HUES6 (cell line): ENCODE data around the gene NSUN3.

Source experiments
- H3K27ac ChIP-seq: 2 replicates; pipeline ENCODE4 v1.7.0; 2013; ENCODE audit warnings: low read depth, mild to moderate bottlenecking, low read length, inconsistent platforms
- H3K27me3 ChIP-seq: 2 replicates; pipeline ENCODE4 v1.6.1; 2013; ENCODE audit warnings: low read length; ENCODE audit not compliant: control insufficient read depth, insufficient read depth
- H3K36me3 ChIP-seq: 2 replicates; pipeline ENCODE4 v1.6.1; 2013; ENCODE audit warnings: low read length; ENCODE audit not compliant: control insufficient read depth, insufficient read depth
- H3K4me1 ChIP-seq: 2 replicates; pipeline ENCODE4 v1.6.1; 2013; ENCODE audit warnings: low read length; ENCODE audit not compliant: control insufficient read depth, insufficient read depth
- H3K4me3 ChIP-seq: 2 replicates; pipeline ENCODE4 v1.5.1; 2013; ENCODE audit warnings: low read depth, low read length
- H3K9ac ChIP-seq: one replicate; pipeline ENCODE4 v1.6.1; 2013; ENCODE audit warnings: mild to moderate bottlenecking, low read length
- H3K9me3 ChIP-seq: 2 replicates; pipeline ENCODE4 v1.6.1; 2013; ENCODE audit warnings: low read depth, low read length; ENCODE audit not compliant: control insufficient read depth, insufficient read depth

Gene NSUN3

GRCh38 chr3:94130690-94131089 lies 67.8 kb downstream of the NSUN3 start:
- H3K36me3 ChIP-seq, result no peaks in the 10 kb centered on the region

GRCh38 chr3:94132777-94133176 lies 69.9 kb downstream of the NSUN3 start:
- Histone ChIP-seq H3K27me3 (no peaks in the 10 kb centered on the region), H3K27ac (no peak overlapping the region), H3K9me3 (no peaks in the 10 kb centered on the region), H3K4me1 (peaks cover 3% of the 10 kb centered on the region; the same call in 1 of the 2 replicates), H3K4me3 (no peak overlapping the region), H3K9ac (no peak overlapping the region), H3K36me3 (no peaks in the 10 kb centered on the region)

More at GRCh38 chr3:94130690-94131089, 67.8 kb downstream of the NSUN3 start:
- no peaks in the 10 kb centered on the region for H3K27me3 ChIP-seq
- no peak overlapping the region for H3K9ac ChIP-seq
- H3K27ac ChIP-seq, result no peak overlapping the region
- H3K4me1 ChIP-seq, result peaks cover 3% of the 10 kb centered on the region; the same call in 1 of the 2 replicates
- H3K9me3 ChIP-seq, result no peaks in the 10 kb centered on the region
- no peak overlapping the region for H3K4me3 ChIP-seq

- no peak overlapping the region for H3K4me3 ChIP-seq
- no peak overlapping the region for H3K27ac ChIP-seq
- H3K9me3 ChIP-seq, result no peaks in the 10 kb centered on the region
- H3K4me1 ChIP-seq, result peaks cover 3% of the 10 kb centered on the region; the same call in 1 of the 2 replicates
- H3K27me3 ChIP-seq, result no peaks in the 10 kb centered on the region
- no peaks in the 10 kb centered on the region for H3K36me3 ChIP-seq
- H3K9ac ChIP-seq, result no peak overlapping the region
Measured at GRCh38 chr3:94136133-94136532, 73.3 kb downstream of the NSUN3 start.

- Histone ChIP-seq H3K27ac (no peak overlapping the region), H3K9me3 (no peaks in the 10 kb centered on the region), H3K9ac (no peak overlapping the region), H3K27me3 (no peaks in the 10 kb centered on the region), H3K36me3 (no peaks in the 10 kb centered on the region), H3K4me3 (no peak overlapping the region), H3K4me1 (peaks cover 3% of the 10 kb centered on the region; the same call in 1 of the 2 replicates)
Measured at GRCh38 chr3:94137377-94137776, 74.5 kb downstream of the NSUN3 start.

- Histone ChIP-seq H3K9ac (no peak overlapping the region), H3K36me3 (no peaks in the 10 kb centered on the region), H3K4me1 (peaks cover 18% of the 10 kb centered on the region; the same call in 1 of the 2 replicates), H3K4me3 (no peak overlapping the region), H3K9me3 (no peaks in the 10 kb centered on the region; the same call in 1 of the 2 replicates), H3K27me3 (no peaks in the 10 kb centered on the region), H3K27ac (no peak overlapping the region)
Measured at GRCh38 chr3:94146455-94146854, 83.6 kb downstream of the NSUN3 start.

GRCh38 chr3:94147012-94147411 lies 84.2 kb downstream of the NSUN3 start:
- Histone ChIP-seq H3K9ac (no peak overlapping the region), H3K27me3 (no peaks in the 10 kb centered on the region), H3K27ac (no peak overlapping the region)

GRCh38 chr3:94150113-94150512 lies 87.3 kb downstream of the NSUN3 start:
- Histone ChIP-seq H3K9me3 (no peaks in the 10 kb centered on the region; the same call in 1 of the 2 replicates), H3K36me3 (no peaks in the 10 kb centered on the region), H3K27ac (no peak overlapping the region), H3K9ac (no peak overlapping the region), H3K4me1 (peaks cover 18% of the 10 kb centered on the region; the same call in 1 of the 2 replicates), H3K4me3 (no peak overlapping the region), H3K27me3 (no peaks in the 10 kb centered on the region)

More at GRCh38 chr3:94147012-94147411, 84.2 kb downstream of the NSUN3 start:
- peaks cover 18% of the 10 kb centered on the region; the same call in 1 of the 2 replicates for H3K4me1 ChIP-seq
- H3K9me3 ChIP-seq, result no peaks in the 10 kb centered on the region; the same call in 1 of the 2 replicates
- H3K4me3 ChIP-seq, result no peak overlapping the region
- no peaks in the 10 kb centered on the region for H3K36me3 ChIP-seq

- H3K27ac ChIP-seq, result no peak overlapping the region
- H3K4me1 ChIP-seq, result peaks cover 4% of the 10 kb centered on the region; the same call in 1 of the 2 replicates
- H3K9me3 ChIP-seq, result no peaks in the 10 kb centered on the region
- H3K36me3 ChIP-seq, result no peaks in the 10 kb centered on the region
- H3K4me3 ChIP-seq, result no peak overlapping the region
- H3K9ac ChIP-seq, result no peak overlapping the region
- no peaks in the 10 kb centered on the region for H3K27me3 ChIP-seq
Measured at GRCh38 chr3:94156626-94157025, 93.8 kb downstream of the NSUN3 start.

- Histone ChIP-seq H3K27ac (no peak overlapping the region), H3K27me3 (no peaks in the 10 kb centered on the region), H3K4me1 (peaks cover 4% of the 10 kb centered on the region; the same call in 1 of the 2 replicates), H3K9me3 (no peaks in the 10 kb centered on the region), H3K36me3 (no peaks in the 10 kb centered on the region), H3K9ac (no peak overlapping the region), H3K4me3 (no peak overlapping the region)
Measured at GRCh38 chr3:94158512-94158911, 95.7 kb downstream of the NSUN3 start.

GRCh38 chr3:94159062-94159828 lies 96.4 kb downstream of the NSUN3 start:
- Histone ChIP-seq H3K27me3 (no peaks in the 10 kb centered on the region), H3K4me1 (peaks cover 4% of the 10 kb centered on the region; the same call in 1 of the 2 replicates), H3K9ac (no peak overlapping the region), H3K36me3 (no peaks in the 10 kb centered on the region), H3K27ac (no peak overlapping the region), H3K9me3 (no peaks in the 10 kb centered on the region), H3K4me3 (no peak overlapping the region)

- Histone ChIP-seq H3K27ac (no peak overlapping the region), H3K4me3 (no peak overlapping the region)
Measured at GRCh38 chr3:94162700-94163099, 99.8 kb downstream of the NSUN3 start.

More at GRCh38 chr3:94162700-94163099, 99.8 kb downstream of the NSUN3 start:
- Histone ChIP-seq H3K9ac (no peak overlapping the region), H3K4me1 (peaks cover 4% of the 10 kb centered on the region; the same call in 1 of the 2 replicates), H3K36me3 (no peaks in the 10 kb centered on the region), H3K27me3 (no peaks in the 10 kb centered on the region), H3K9me3 (no peaks in the 10 kb centered on the region)
